HEK293 (cell line): ENCODE measurements around the gene NKD1.

Experiments
- CTCF ChIA-PET: fragments of 350-600 bp; formaldehyde crosslinking; extraction: SDS; loops from one replicate; lab custom pipeline; 2021; ENCODE audit warnings: antibody characterized with exemption; lab: Yijun Ruan, JAX
- POLR2A ChIA-PET: fragments of 300-600 bp; formaldehyde crosslinking; extraction: SDS; loops from one replicate; lab custom pipeline; 2020; ENCODE audit warnings: antibody characterized with exemption, inconsistent platforms; lab: Yijun Ruan, JAX
- H3K27ac ChIP-seq: fragments of 200-500 bp; sonication (Bioruptor generic); 2 replicates; pipeline ENCODE4 v1.5.1; 2014; ENCODE audit warnings: low read depth, low read length, control low read depth, inconsistent platforms; ENCODE audit errors: extremely low read depth
- H3K36me3 ChIP-seq, 2 experiments: fragments of 200-500 bp in 1 of 2; sonication (Bioruptor generic) in 1 of 2; 1 replicate in 1 of 2; 2 replicates in 1 of 2; pipeline ENCODE4 v1.5.1; 2014 to 2017; ENCODE audit warnings: inconsistent platforms in 2 of 2, low read length in 2 of 2; ENCODE audit not compliant: control insufficient read depth in 2 of 2, insufficient read depth in 1 of 2
- H3K4me1 ChIP-seq: fragments of 200-500 bp; sonication (Bioruptor generic); 2 replicates; pipeline ENCODE4 v1.5.1; 2014; ENCODE audit warnings: mild to moderate bottlenecking, low read length, inconsistent platforms; ENCODE audit not compliant: control insufficient read depth, insufficient read depth
- H3K4me3 ChIP-seq: 2 replicates; pipeline ENCODE4 v1.5.1; 2011; ENCODE audit warnings: low read depth, mild to moderate bottlenecking, control low read depth, low read length, moderate library complexity
- H3K9me3 ChIP-seq: fragments of 200-500 bp; sonication (Bioruptor generic); 2 replicates; pipeline ENCODE4 v1.5.1; 2014; ENCODE audit warnings: low read depth, low read length, inconsistent platforms; ENCODE audit not compliant: control insufficient read depth, insufficient read depth
- EGR2 ChIP-seq: fragments of 450-650 bp; formaldehyde crosslinking; IDR thresholded peaks from 2 replicates; pipeline ENCODE4 v1.5.1; 2016; ENCODE audit warnings: low read depth, missing biosample characterization, missing genetic modification characterization
- KLF8 ChIP-seq: fragments of 450-650 bp; formaldehyde crosslinking; IDR thresholded peaks from 2 replicates; pipeline ENCODE4 v1.5.1; 2016; ENCODE audit warnings: missing biosample characterization, missing genetic modification characterization
- SP2 ChIP-seq: fragments of 450-650 bp; formaldehyde crosslinking; IDR thresholded peaks from 2 replicates; pipeline ENCODE4 v1.5.1; 2016; ENCODE audit warnings: missing biosample characterization, missing genetic modification characterization
- TCF7L2 ChIP-seq: IDR thresholded peaks from 2 replicates; pipeline ENCODE4 v1.6.1; 2011; ENCODE audit warnings: low read depth, mild to moderate bottlenecking, inconsistent platforms, low read length, moderate library complexity, borderline replicate concordance
- ZBTB21 ChIP-seq: fragments of 450-650 bp; formaldehyde crosslinking; IDR thresholded peaks from 2 replicates; pipeline ENCODE4 v1.5.1; 2017; ENCODE audit warnings: missing biosample characterization, missing genetic modification characterization
- ZFHX2 ChIP-seq: fragments of 450-650 bp; formaldehyde crosslinking; conservative IDR thresholded peaks from 2 replicates; pipeline ENCODE4 v1.5.1; 2016; ENCODE audit warnings: missing biosample characterization, missing genetic modification characterization
- ZNF514 ChIP-seq: fragments of 450-650 bp; formaldehyde crosslinking; IDR thresholded peaks from 2 replicates; pipeline ENCODE4 v1.5.1; 2016; ENCODE audit warnings: missing biosample characterization, missing genetic modification characterization
- TF ChIP-seq, protein P1 (sequence below): fragments of 450-650 bp; formaldehyde crosslinking; IDR thresholded peaks from 2 replicates; pipeline ENCODE4 v1.5.1; 2016; ENCODE audit warnings: missing biosample characterization, missing genetic modification characterization
- TF ChIP-seq, protein P2 (sequence below): fragments of 450-650 bp; formaldehyde crosslinking; IDR thresholded peaks from 2 replicates; pipeline ENCODE4 v1.5.1; 2016; ENCODE audit warnings: missing biosample characterization, missing genetic modification characterization, borderline replicate concordance
- TF ChIP-seq, protein P3 (sequence below): fragments of 450-650 bp; formaldehyde crosslinking; IDR thresholded peaks from 2 replicates; pipeline ENCODE4 v1.5.1; 2016; ENCODE audit warnings: missing biosample characterization, missing genetic modification characterization, low read depth
- TF ChIP-seq, protein P4 (sequence below): fragments of 450-650 bp; IDR thresholded peaks from 2 replicates; pipeline ENCODE4 v1.5.1; 2018; ENCODE audit warnings: missing biosample characterization, mild to moderate bottlenecking, missing genetic modification characterization

Gene NKD1

GRCh38 chr16:50697421-50697715 lies 149.2 kb downstream of the NKD1 start:
- Histone ChIP-seq H3K4me3 (no peak overlapping the region), H3K9me3 (no peaks in the 10 kb centered on the region)
- TF ChIP-seq EGR2 (tag by site-specific recombination) (no peak), ZNF514 (tag by site-specific recombination) (no peak)
- TF ChIP-seq, protein P1, sequence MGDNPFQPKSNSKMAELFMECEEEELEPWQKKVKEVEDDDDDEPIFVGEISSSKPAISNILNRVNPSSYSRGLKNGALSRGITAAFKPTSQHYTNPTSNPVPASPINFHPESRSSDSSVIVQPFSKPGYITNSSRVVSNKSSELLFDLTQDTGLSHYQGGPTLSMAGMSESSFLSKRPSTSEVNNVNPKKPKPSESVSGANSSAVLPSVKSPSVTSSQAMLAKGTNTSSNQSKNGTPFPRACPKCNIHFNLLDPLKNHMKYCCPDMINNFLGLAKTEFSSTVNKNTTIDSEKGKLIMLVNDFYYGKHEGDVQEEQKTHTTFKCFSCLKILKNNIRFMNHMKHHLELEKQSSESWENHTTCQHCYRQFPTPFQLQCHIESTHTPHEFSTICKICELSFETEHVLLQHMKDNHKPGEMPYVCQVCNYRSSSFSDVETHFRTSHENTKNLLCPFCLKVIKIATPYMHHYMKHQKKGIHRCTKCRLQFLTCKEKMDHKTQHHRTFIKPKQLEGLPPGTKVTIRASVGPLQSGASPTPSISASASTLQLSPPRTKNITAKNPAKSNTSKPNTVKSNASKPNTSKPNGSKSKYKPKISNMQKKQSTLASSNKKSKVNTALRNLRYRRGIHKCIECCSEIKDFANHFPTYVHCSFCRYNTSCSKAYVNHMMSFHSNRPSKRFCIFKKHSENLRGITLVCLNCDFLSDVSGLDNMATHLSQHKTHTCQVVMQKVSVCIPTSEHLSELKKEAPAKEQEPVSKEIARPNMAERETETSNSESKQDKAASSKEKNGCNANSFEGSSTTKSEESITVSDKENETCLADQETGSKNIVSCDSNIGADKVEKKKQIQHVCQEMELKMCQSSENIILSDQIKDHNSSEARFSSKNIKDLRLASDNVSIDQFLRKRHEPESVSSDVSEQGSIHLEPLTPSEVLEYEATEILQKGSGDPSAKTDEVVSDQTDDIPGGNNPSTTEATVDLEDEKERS: no peak
- TF ChIP-seq, all 188 proteins: peak for 0
- ChIA-PET POLR2A (no interaction called here), CTCF (interaction anchor here (1.3 kb wide), 1 partner anchor 109 kb away, joined by 5 read pairs; no protein-coding TSS in a partner anchor)
- H3K36me3 ChIP-seq: no peaks in the 10 kb centered on the region
- H3K4me1 ChIP-seq: no peaks in the 10 kb centered on the region
- H3K27ac ChIP-seq: no peak overlapping the region

DNA sequence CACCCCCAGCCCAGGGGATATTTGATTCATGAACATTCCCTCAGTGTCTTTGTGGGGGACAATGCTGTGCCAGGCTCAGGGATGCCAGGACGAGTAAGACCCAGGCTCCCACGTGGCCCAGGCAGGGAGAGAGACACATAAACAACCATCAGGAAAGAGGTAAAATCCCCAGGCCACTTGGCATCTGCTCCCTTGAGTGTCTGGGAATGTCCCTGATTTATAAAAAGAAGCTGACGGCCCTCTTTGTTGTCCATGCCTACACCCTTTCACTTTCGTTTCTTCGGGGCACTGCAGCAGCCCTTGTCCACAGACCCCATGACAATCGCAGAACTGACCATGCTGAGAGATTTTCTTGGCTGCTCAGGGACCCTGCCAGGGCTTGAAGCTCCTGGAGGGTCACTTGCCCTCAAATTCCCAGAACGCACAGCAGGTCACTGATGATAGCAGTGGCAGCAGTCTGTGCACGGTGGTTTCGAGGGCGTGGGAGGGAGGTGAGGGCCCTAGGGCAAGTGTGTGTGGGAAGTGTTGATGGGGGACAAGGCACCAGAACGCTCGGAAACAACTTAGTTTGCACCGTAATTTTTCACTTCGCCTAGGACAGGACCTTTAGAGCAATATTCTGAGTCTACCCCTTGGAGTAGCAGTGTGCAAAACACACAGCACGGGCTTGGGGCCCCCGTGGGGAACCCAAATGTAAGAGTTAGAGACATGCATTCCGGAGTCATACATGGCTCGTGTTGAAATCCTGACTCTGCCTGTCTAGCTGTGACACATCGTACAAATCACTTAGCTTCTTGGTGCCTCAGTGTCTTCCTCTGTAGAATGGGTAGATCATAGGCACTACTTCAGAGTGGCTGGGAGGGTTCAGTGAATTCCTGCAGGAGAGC lies 149.9 kb downstream of the NKD1 start:
- CTCF ChIA-PET: no interaction called here
- TF ChIP-seq TCF7L2 (no peak), SP2 (tag by site-specific recombination) (no peak), ZFHX2 (tag by site-specific recombination) (peak; percentile 24; the same call in 1 of the 2 replicates), KLF8 (tag by site-specific recombination) (no peak), ZBTB21 (tag by site-specific recombination) (no peak)
- TF ChIP-seq, protein P2, sequence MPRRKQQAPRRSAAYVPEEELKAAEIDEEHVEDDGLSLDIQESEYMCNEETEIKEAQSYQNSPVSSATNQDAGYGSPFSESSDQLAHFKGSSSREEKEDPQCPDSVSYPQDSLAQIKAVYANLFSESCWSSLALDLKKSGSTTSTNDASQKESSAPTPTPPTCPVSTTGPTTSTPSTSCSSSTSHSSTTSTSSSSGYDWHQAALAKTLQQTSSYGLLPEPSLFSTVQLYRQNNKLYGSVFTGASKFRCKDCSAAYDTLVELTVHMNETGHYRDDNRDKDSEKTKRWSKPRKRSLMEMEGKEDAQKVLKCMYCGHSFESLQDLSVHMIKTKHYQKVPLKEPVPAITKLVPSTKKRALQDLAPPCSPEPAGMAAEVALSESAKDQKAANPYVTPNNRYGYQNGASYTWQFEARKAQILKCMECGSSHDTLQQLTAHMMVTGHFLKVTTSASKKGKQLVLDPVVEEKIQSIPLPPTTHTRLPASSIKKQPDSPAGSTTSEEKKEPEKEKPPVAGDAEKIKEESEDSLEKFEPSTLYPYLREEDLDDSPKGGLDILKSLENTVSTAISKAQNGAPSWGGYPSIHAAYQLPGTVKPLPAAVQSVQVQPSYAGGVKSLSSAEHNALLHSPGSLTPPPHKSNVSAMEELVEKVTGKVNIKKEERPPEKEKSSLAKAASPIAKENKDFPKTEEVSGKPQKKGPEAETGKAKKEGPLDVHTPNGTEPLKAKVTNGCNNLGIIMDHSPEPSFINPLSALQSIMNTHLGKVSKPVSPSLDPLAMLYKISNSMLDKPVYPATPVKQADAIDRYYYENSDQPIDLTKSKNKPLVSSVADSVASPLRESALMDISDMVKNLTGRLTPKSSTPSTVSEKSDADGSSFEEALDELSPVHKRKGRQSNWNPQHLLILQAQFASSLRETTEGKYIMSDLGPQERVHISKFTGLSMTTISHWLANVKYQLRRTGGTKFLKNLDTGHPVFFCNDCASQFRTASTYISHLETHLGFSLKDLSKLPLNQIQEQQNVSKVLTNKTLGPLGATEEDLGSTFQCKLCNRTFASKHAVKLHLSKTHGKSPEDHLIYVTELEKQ (tag by site-specific recombination): no peak
- TF ChIP-seq, protein P3, sequence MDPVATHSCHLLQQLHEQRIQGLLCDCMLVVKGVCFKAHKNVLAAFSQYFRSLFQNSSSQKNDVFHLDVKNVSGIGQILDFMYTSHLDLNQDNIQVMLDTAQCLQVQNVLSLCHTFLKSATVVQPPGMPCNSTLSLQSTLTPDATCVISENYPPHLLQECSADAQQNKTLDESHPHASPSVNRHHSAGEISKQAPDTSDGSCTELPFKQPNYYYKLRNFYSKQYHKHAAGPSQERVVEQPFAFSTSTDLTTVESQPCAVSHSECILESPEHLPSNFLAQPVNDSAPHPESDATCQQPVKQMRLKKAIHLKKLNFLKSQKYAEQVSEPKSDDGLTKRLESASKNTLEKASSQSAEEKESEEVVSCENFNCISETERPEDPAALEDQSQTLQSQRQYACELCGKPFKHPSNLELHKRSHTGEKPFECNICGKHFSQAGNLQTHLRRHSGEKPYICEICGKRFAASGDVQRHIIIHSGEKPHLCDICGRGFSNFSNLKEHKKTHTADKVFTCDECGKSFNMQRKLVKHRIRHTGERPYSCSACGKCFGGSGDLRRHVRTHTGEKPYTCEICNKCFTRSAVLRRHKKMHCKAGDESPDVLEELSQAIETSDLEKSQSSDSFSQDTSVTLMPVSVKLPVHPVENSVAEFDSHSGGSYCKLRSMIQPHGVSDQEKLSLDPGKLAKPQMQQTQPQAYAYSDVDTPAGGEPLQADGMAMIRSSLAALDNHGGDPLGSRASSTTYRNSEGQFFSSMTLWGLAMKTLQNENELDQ: no peak
- TF ChIP-seq, protein P4, sequence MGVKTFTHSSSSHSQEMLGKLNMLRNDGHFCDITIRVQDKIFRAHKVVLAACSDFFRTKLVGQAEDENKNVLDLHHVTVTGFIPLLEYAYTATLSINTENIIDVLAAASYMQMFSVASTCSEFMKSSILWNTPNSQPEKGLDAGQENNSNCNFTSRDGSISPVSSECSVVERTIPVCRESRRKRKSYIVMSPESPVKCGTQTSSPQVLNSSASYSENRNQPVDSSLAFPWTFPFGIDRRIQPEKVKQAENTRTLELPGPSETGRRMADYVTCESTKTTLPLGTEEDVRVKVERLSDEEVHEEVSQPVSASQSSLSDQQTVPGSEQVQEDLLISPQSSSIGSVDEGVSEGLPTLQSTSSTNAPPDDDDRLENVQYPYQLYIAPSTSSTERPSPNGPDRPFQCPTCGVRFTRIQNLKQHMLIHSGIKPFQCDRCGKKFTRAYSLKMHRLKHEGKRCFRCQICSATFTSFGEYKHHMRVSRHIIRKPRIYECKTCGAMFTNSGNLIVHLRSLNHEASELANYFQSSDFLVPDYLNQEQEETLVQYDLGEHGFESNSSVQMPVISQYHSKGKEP (tag by site-specific recombination): no peak
- no peaks in the 10 kb centered on the region for H3K36me3 ChIP-seq
- H3K9me3 ChIP-seq: no peaks in the 10 kb centered on the region
- no peak overlapping the region for H3K27ac ChIP-seq
- no peak overlapping the region for H3K4me3 ChIP-seq
- POLR2A ChIA-PET: interaction anchor here (0.5 kb wide), 1 partner anchor 403 kb away, joined by 5 read pairs; no protein-coding TSS in a partner anchor
- H3K4me1 ChIP-seq: no peaks in the 10 kb centered on the region
